ENCODE results near the gene ELL2. TPM values are rescaled to one million over a fixed set of nuclear protein-coding genes. Genes with fewer than 3 reads are reported as not detected.
"Not testable (repeated sequence)": the region's sequence is repeated elsewhere in the genome, so short reads cannot be mapped to it uniquely, and the experiment has no call there.

ELL2 gene
- polyA plus RNA-seq, 1 donor from 2014 or later = 1.4 TPM

- no peaks in the 10 kb centered on the region for H3K36me3 ChIP-seq (ENCODE audit: insufficient read depth, low read length)
- no peak overlapping the region for H3K9ac ChIP-seq (ENCODE audit: low read length)
- no peak overlapping the region for H2AFZ ChIP-seq (ENCODE audit: low read depth, low read length)
- H3F3A ChIP-seq (ENCODE audit: insufficient read depth, low read length, poor library complexity, severe bottlenecking) = no peaks in the 10 kb centered on the region
- H3K9me3 ChIP-seq (ENCODE audit: low read length) = no peaks in the 10 kb centered on the region
- H3K27ac ChIP-seq (ENCODE audit: low read length) = no peak overlapping the region
- TF ChIP-seq MXI1 (conservative IDR thresholded peaks at IDR 0.05; ENCODE audit: poor library complexity, severe bottlenecking) (no peak), TAF1 (IDR thresholded peaks at IDR 0.05; ENCODE audit: low read depth) (no peak), REST (IDR thresholded peaks at IDR 0.05; ENCODE audit: borderline replicate concordance) (no peak), EZH2 (IDR thresholded peaks at IDR 0.05; ENCODE audit: borderline replicate concordance, insufficient read depth, low read length, poor library complexity, severe bottlenecking) (no peak), RAD21 (conservative IDR thresholded peaks at IDR 0.05) (no peak), SMC3 (conservative IDR thresholded peaks at IDR 0.05; ENCODE audit: poor library complexity) (no peak), CTCF (IDR thresholded peaks at IDR 0.05; ENCODE audit: poor library complexity, severe bottlenecking) (no peak), POLR2AphosphoS5 (IDR thresholded peaks at IDR 0.05) (no peak), EP300 (conservative IDR thresholded peaks at IDR 0.05; ENCODE audit: poor library complexity, severe bottlenecking) (no peak)
- H4K20me1 ChIP-seq (ENCODE audit: insufficient read depth) = no peaks in the 10 kb centered on the region
- H3K27me3 ChIP-seq (ENCODE audit: insufficient read depth, low read depth, low read length) = peaks cover 12% of the 10 kb centered on the region
- no peak overlapping the region for H3K4me3 ChIP-seq (ENCODE audit: low read length)
- H3K4me2 ChIP-seq (ENCODE audit: low read length) = no peak overlapping the region
- no peaks in the 10 kb centered on the region for H3K79me2 ChIP-seq (replicated peaks; ENCODE audit: insufficient read depth, low read length)
- H3K9me2 ChIP-seq (ENCODE audit: insufficient read depth, low read length) = no peaks in the 10 kb centered on the region
Observed at GRCh38 chr5:95837492-95837891, 124.2 kb downstream of the ELL2 start.

- not testable (repeated sequence) for H3K9me3 ChIP-seq (ENCODE audit: low read length); H2AFZ ChIP-seq (ENCODE audit: low read depth, low read length)
Observed at GRCh38 chr5:95836971-95837370, 124.7 kb downstream of the ELL2 start.

GRCh38 chr5:95836544-95836943 lies 125.1 kb downstream of the ELL2 start:
- H3K4me3 ChIP-seq (ENCODE audit: low read length) = no peak overlapping the region
- no peaks in the 10 kb centered on the region for H3F3A ChIP-seq (ENCODE audit: insufficient read depth, low read length, poor library complexity, severe bottlenecking)

More at GRCh38 chr5:95836971-95837370, 124.7 kb downstream of the ELL2 start:
- peaks cover 12% of the 10 kb centered on the region for H3K27me3 ChIP-seq (ENCODE audit: insufficient read depth, low read depth, low read length)
- H3K79me2 ChIP-seq (replicated peaks; ENCODE audit: insufficient read depth, low read length); H3K4me2 ChIP-seq (ENCODE audit: low read length); H3K27ac ChIP-seq (ENCODE audit: low read length); H3K9ac ChIP-seq (ENCODE audit: low read length); H3F3A ChIP-seq (ENCODE audit: insufficient read depth, low read length, poor library complexity, severe bottlenecking); H3K36me3 ChIP-seq (ENCODE audit: insufficient read depth, low read length); H4K20me1 ChIP-seq (ENCODE audit: insufficient read depth); H3K4me3 ChIP-seq (ENCODE audit: low read length); H3K9me2 ChIP-seq (ENCODE audit: insufficient read depth, low read length): not testable (repeated sequence)

More at GRCh38 chr5:95836544-95836943, 125.1 kb downstream of the ELL2 start:
- Histone ChIP-seq H3K9ac (ENCODE audit: low read length) (no peak overlapping the region), H3K36me3 (ENCODE audit: insufficient read depth, low read length) (no peaks in the 10 kb centered on the region), H3K9me2 (ENCODE audit: insufficient read depth, low read length) (no peaks in the 10 kb centered on the region), H3K27me3 (ENCODE audit: insufficient read depth, low read depth, low read length) (peaks cover 12% of the 10 kb centered on the region), H3K9me3 (ENCODE audit: low read length) (no peaks in the 10 kb centered on the region), H4K20me1 (ENCODE audit: insufficient read depth) (no peaks in the 10 kb centered on the region), H3K79me2 (replicated peaks; ENCODE audit: insufficient read depth, low read length) (no peaks in the 10 kb centered on the region), H3K4me2 (ENCODE audit: low read length) (no peak overlapping the region), H2AFZ (ENCODE audit: low read depth, low read length) (no peak overlapping the region), H3K27ac (ENCODE audit: low read length) (no peak overlapping the region)
- TF ChIP-seq REST (IDR thresholded peaks at IDR 0.05; ENCODE audit: borderline replicate concordance) (no peak), CTCF (IDR thresholded peaks at IDR 0.05; ENCODE audit: poor library complexity, severe bottlenecking) (no peak)

Measured in neural cell (in vitro differentiated cells).